SU-DHL-6 (cell line): ENCODE data around the gene RAD51.

Source experiments
- EZH2phosphoT487 ChIP-seq: fragments of 200-600 bp; sonication (generic), shearing (Covaris generic); conservative IDR thresholded peaks from 2 replicates; pipeline ENCODE4 v1.6.1; 2018; ENCODE audit warnings: mild to moderate bottlenecking, antibody characterized with exemption, low read length, moderate library complexity, mixed read lengths
- TF ChIP-seq, protein P1 (sequence below): fragments of 200-600 bp; sonication (generic); IDR thresholded peaks from one replicate; pipeline ENCODE4 v1.5.1; 2017; ENCODE audit warnings: antibody characterized with exemption, mild to moderate bottlenecking, low read length, moderate library complexity; ENCODE audit not compliant: insufficient read depth, poor library complexity, severe bottlenecking

- TF ChIP-seq, protein P1, sequence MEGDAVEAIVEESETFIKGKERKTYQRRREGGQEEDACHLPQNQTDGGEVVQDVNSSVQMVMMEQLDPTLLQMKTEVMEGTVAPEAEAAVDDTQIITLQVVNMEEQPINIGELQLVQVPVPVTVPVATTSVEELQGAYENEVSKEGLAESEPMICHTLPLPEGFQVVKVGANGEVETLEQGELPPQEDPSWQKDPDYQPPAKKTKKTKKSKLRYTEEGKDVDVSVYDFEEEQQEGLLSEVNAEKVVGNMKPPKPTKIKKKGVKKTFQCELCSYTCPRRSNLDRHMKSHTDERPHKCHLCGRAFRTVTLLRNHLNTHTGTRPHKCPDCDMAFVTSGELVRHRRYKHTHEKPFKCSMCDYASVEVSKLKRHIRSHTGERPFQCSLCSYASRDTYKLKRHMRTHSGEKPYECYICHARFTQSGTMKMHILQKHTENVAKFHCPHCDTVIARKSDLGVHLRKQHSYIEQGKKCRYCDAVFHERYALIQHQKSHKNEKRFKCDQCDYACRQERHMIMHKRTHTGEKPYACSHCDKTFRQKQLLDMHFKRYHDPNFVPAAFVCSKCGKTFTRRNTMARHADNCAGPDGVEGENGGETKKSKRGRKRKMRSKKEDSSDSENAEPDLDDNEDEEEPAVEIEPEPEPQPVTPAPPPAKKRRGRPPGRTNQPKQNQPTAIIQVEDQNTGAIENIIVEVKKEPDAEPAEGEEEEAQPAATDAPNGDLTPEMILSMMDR = no peak
- TF ChIP-seq EZH2phosphoT487 = no peak
These were observed 72.2 kb downstream of the RAD51 start for GRCh38 chr15:40766906-40767837.
